ENCODE measurements around the gene MOB2. TPM values are rescaled to one million over a fixed set of nuclear protein-coding genes. Genes with fewer than 3 reads are reported as not detected.

Gene MOB2
- polyA plus RNA-seq, 3 donors, result 22.1 to 44.1 (median 22.5) TPM

DNA sequence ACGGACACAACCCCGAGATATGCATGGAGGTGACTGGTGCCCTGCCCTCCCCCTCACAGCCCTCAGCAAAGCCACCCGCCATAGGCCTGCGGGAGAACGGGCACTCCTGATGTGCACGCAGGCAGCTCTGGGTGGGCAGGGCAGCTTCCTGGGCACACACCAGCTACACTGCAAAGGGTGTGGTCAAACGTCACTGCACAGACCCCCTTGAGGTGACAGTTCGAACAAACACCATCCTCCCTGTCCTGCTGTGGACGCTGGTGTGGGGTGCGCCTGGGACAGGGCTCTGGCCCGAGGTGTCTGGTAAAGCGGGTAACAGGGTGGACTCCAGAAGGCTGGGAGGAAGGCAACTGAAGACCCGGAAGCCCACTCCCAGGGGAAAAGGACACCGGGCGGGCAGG is 21.9 kb upstream of the MOB2 start:
- no peak overlapping the region for H3K9ac ChIP-seq (ENCODE audit: insufficient read depth, low read length, poor library complexity, severe bottlenecking)
- H2AFZ ChIP-seq (ENCODE audit: insufficient read depth, low read depth, low read length, poor library complexity, severe bottlenecking), result no peak overlapping the region
- no peaks in the 10 kb centered on the region for H3K4me1 ChIP-seq (ENCODE audit: control insufficient read depth in 1 of 2, insufficient read depth in 2 of 2, low read length in 2 of 2)
- Mint-ChIP-seq H3K27ac (no peak overlapping the region), H3K4me3 (no peak overlapping the region), H3K27me3 (ENCODE audit: low read depth in 3 of 3) (peaks cover 0 to 4% (median 2%) of the 10 kb centered on the region in 3 donors), H3K4me1 (peaks cover 16% of the 10 kb centered on the region), H3K9me3 (no peaks in the 10 kb centered on the region), H3K36me3 (peaks cover 5 to 12% of the 10 kb centered on the region in 2 donors)
- no peak for DNase-seq
- H3K4me3 ChIP-seq (replicated peaks in 1 of 3; ENCODE audit: low read depth in 2 of 3, low read length in 3 of 3), result no peak overlapping the region
- TF ChIP-seq, protein P1, sequence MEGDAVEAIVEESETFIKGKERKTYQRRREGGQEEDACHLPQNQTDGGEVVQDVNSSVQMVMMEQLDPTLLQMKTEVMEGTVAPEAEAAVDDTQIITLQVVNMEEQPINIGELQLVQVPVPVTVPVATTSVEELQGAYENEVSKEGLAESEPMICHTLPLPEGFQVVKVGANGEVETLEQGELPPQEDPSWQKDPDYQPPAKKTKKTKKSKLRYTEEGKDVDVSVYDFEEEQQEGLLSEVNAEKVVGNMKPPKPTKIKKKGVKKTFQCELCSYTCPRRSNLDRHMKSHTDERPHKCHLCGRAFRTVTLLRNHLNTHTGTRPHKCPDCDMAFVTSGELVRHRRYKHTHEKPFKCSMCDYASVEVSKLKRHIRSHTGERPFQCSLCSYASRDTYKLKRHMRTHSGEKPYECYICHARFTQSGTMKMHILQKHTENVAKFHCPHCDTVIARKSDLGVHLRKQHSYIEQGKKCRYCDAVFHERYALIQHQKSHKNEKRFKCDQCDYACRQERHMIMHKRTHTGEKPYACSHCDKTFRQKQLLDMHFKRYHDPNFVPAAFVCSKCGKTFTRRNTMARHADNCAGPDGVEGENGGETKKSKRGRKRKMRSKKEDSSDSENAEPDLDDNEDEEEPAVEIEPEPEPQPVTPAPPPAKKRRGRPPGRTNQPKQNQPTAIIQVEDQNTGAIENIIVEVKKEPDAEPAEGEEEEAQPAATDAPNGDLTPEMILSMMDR (IDR thresholded peaks at IDR 0.05), result no peak
- H3K36me3 ChIP-seq (replicated peaks in 1 of 2; ENCODE audit: control insufficient read depth in 1 of 2, insufficient read depth in 2 of 2, low read length in 2 of 2), result no peaks in the 10 kb centered on the region
- WGBS (ENCODE audit: insufficient coverage), result 90% methylated on average over 6 of the region's 15 CpGs
- no peak overlapping the region for H3K4me2 ChIP-seq (replicated peaks; ENCODE audit: extremely low read depth, low read length, poor library complexity, severe bottlenecking)
- no peaks in the 10 kb centered on the region for H3K27me3 ChIP-seq (ENCODE audit: control insufficient read depth in 2 of 2, insufficient read depth in 2 of 2, low read length in 2 of 2)
- H3K27ac ChIP-seq (ENCODE audit: low read depth in 1 of 2, low read length in 2 of 2), result no peak overlapping the region
- intact Hi-C loops (cut with micrococcal nuclease), result no loop called here
- H4K20me1 ChIP-seq (ENCODE audit: insufficient read depth, low read length), result peaks cover 95% of the 10 kb centered on the region
- peaks cover 69% of the 10 kb centered on the region for H3K79me2 ChIP-seq (ENCODE audit: insufficient read depth, low read length)
- no peaks in the 10 kb centered on the region for H3K9me3 ChIP-seq (replicated peaks in 1 of 2; ENCODE audit: control insufficient read depth in 1 of 2, insufficient read depth in 1 of 2, low read length in 2 of 2)

DNA sequence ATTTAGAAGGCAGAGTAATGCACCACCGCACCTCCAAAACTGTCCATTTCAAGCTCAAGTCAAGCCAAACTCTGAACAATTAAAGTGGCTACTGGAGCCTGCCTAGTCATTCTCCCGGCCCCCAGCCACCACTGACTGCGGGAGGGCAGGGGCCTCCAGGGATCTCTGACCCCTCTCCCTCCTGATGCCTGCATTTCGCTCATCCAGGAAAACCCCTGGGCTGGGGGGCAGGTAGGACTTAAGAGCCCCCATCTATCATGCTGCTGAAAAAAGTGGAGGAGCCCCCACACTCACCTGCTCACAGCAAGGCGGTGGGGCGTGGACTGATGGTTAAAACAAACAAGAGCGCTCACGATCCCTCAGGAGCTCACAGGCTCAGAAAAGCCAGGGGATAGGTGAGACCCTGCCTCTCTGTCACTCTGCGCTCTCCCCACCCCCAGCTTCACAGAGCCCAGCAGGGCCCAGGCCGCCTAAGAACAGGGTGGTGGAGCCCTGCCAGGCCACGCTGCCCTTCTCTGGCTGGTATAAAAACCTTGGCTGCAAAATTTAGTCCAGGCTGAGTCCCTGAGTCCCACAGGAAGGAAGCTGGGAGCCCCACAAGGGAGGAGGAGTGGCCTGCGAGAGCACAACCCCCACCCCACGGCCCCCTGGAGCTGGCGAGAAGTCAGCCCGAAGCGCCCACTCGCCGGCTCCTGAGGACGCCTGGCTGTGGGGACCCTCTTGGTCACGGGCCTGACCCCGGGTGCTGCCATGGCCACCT is 21.0 kb upstream of the MOB2 start:
- Mint-ChIP-seq H3K9me3 (no peaks in the 10 kb centered on the region), H3K27ac (peak overlapping the region in 2 of 7 donors; percentile 10 to 63), H3K27me3 (ENCODE audit: low read depth in 3 of 3) (peaks cover 0 to 4% (median 2%) of the 10 kb centered on the region in 3 donors), H3K4me3 (no peak overlapping the region), H3K4me1 (peaks cover 10% of the 10 kb centered on the region), H3K36me3 (peaks cover 1 to 15% of the 10 kb centered on the region in 2 donors)
- H3K27ac ChIP-seq (ENCODE audit: low read depth in 1 of 2, low read length in 2 of 2), result no peak overlapping the region
- no peaks in the 10 kb centered on the region for H3K36me3 ChIP-seq (replicated peaks in 1 of 2; ENCODE audit: control insufficient read depth in 1 of 2, insufficient read depth in 2 of 2, low read length in 2 of 2)
- peaks cover 97% of the 10 kb centered on the region for H4K20me1 ChIP-seq (ENCODE audit: insufficient read depth, low read length)
- no peak overlapping the region for H3K4me2 ChIP-seq (replicated peaks; ENCODE audit: extremely low read depth, low read length, poor library complexity, severe bottlenecking)
- 32% methylated on average over 15 of the region's 21 CpGs for WGBS (ENCODE audit: insufficient coverage)
- H3K9me3 ChIP-seq (replicated peaks in 1 of 2; ENCODE audit: control insufficient read depth in 1 of 2, insufficient read depth in 1 of 2, low read length in 2 of 2), result no peaks in the 10 kb centered on the region
- H3K79me2 ChIP-seq (ENCODE audit: insufficient read depth, low read length), result peaks cover 73% of the 10 kb centered on the region
- TF ChIP-seq, protein P1 (IDR thresholded peaks at IDR 0.05), result no peak
- intact Hi-C loops (cut with micrococcal nuclease), result no loop called here
- no peak overlapping the region for H2AFZ ChIP-seq (ENCODE audit: insufficient read depth, low read depth, low read length, poor library complexity, severe bottlenecking)
- H3K4me3 ChIP-seq (replicated peaks in 1 of 3; ENCODE audit: low read depth in 2 of 3, low read length in 3 of 3), result no peak overlapping the region
- no peaks in the 10 kb centered on the region for H3K27me3 ChIP-seq (ENCODE audit: control insufficient read depth in 2 of 2, insufficient read depth in 2 of 2, low read length in 2 of 2)
- no peaks in the 10 kb centered on the region for H3K4me1 ChIP-seq (ENCODE audit: control insufficient read depth in 1 of 2, insufficient read depth in 2 of 2, low read length in 2 of 2)
- H3K9ac ChIP-seq (ENCODE audit: insufficient read depth, low read length, poor library complexity, severe bottlenecking), result no peak overlapping the region
- no peak for DNase-seq

All from CD14-positive monocyte (primary cell).